ENCODE data around the gene PLAC8.
"Not testable (repeated sequence)": the region's sequence is repeated elsewhere in the genome, so short reads cannot be mapped to it uniquely, and the experiment has no call there.

PLAC8 gene, protein sequence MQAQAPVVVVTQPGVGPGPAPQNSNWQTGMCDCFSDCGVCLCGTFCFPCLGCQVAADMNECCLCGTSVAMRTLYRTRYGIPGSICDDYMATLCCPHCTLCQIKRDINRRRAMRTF

DNA sequence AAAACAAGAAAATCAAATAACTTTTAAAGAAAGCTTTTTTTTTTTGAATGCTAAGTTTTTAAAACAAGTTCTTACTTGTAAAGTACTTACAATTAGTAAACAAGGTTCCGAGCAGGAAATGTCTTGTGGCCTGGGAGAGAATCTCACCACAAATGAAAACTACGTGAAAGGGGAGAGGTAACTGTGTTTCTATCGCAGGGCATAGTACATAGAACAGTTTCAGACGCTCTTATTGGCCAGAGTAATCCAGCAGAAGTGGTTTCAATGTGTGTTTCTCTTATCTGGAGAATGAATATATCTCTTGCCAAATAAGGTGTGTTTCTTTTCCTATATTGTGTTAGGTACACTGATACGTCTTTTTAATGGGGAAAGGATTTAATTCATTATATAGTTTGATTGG, at the start of gene PLAC8:
PLAC8 (minus strand) TSS at position 154 of the 400 bp plus-strand sequence. CDS start 6,808 bp downstream, outside the sequence.
- no peak for DNase-seq

DNA sequence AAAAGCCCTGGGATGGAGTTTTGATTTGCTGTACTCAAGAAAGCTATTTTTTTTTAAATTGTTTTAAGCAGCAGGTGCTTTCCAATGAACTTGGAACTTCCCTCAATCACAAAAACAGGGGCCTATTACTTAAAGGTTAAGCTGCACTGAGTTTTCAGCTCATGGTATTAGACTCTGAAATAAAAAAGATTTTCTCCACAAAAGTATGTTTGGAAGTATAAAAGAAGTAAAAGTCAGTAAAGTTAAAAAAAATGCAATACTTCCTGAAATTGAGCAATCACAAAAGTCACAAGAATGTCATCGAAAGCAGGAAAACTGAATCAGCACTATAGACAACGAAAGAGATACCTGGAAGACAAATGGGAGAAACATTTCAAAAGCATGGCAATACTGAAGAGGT, 38.9 kb upstream of the PLAC8 start:
- no peak for DNase-seq

DNA sequence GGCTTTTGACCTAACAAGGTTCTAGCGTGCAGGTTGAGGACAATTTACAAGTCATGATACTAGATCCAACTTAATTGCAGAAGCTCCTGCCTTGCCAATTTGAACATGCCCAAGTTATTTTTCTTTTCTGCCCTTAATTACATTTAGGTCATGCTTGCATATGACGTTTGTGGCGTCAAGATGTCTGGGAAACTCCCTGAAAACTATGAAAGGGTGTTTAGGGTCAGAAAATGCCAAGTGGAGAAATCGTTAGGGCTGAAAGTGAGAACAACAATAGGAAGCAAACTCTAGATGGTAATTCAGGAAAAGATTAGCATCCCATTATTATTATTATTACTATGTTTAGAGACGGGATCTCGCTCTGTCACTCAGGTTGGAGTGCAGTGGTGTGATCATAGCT, 38.2 kb upstream of the PLAC8 start:
- no peak for DNase-seq

- no peak for DNase-seq
Observed at GRCh38 chr4:83151651-83152050, 37.1 kb upstream of the PLAC8 start.

GRCh38 chr4:83150653-83151330, 36.3 kb upstream of the PLAC8 start:
- DNase-seq = no peak

GRCh38 chr4:83149865-83150652, 35.5 kb upstream of the PLAC8 start:
- DNase-seq = no peak

DNA sequence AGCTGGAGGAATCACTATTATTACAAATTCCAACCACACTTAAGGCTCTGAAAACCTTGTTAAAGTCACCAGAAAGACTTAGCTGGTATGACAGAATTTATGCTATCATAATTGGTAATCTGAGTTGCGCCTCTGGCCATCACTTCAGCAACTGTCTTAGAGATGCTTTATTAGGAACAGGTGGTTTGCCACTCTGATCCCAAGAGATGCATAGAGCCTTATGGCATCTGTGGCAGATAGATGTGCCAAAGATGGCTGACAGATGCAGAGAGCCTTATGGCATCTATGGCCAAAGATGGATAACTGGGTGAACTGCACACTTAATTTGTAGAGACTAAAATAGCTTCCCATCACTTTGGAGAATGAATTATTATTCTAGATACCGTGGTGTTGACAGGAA, 32.3 kb upstream of the PLAC8 start:
- no peak for DNase-seq

DNA sequence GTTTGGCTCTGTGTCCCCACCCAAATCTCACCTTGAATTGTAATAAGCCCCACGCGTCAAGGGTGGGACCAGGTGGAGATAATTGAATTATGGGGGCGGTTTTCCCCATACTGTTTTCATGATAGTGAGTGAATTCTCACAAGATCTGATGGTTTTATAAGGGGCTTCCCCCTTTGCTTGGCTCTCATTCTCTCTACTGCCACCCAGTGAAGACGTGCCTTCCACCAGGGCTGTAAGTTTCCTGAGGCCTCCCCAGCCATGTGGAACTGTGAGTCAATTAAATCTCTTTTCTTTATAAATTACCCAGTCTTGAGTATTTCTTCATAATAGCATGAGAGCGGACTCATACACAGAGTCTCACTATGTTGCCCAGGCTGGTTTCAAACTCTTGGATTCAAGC, 31.2 kb upstream of the PLAC8 start:
- DNase-seq = not testable (repeated sequence)

- no peak for DNase-seq
Observed at GRCh38 chr4:83139514-83140156, 25.1 kb upstream of the PLAC8 start.

- no peak for DNase-seq
Observed at GRCh38 chr4:83138946-83139345, 24.4 kb upstream of the PLAC8 start.

GRCh38 chr4:83132065-83132464, 17.5 kb upstream of the PLAC8 start:
- DNase-seq = no peak

- no peak for DNase-seq
Observed at GRCh38 chr4:83129264-83129663, 14.7 kb upstream of the PLAC8 start.

GRCh38 chr4:83128240-83128929, 13.9 kb upstream of the PLAC8 start:
- no peak for DNase-seq

DNA sequence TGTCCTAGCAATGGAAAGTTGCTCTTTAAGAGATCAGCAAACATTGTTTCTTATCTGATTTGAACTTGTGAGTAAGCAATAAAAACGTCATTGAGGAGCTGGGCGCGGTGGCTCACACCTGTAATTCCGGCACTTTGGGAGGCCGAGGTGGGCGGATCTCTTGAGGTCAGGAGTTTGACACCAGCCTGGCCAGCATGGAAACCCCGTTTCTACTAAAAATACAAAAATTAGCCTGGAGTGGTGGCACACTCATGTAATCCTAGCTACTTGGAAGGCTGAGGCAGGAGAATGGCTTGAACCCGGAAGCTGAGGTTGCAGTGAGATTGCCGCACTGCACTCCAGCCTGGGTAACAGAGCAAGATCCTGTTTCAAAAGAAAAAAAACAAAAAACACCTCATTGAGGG, 11.2 kb upstream of the PLAC8 start:
- peak; percentile 12 for DNase-seq

- DNase-seq = no peak
Observed at GRCh38 chr4:83124111-83124780, 9.7 kb upstream of the PLAC8 start.

DNA sequence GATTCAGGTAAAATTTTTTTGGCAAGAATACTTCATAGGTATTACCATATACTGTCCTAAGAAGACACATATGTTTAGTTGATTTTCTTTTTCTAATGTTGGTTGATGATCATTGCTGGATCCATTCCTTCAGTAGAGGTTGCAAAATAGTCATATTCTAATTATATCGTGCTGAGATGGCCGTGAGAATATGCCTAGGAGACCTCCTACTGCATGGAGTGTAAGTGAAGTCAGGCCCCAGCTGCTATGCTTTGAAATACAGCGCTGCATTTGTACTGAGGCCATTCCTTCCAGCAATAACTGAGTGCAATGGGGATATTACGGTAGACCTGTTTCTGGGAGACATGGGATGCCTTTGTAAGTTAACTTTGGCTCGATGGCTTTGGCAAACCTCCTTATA, 6.7 kb upstream of the PLAC8 start:
- no peak for DNase-seq

- no peak for DNase-seq
Observed at GRCh38 chr4:83118869-83119268, 4.3 kb upstream of the PLAC8 start.

GRCh38 chr4:83115656-83116285, 1.2 kb upstream of the PLAC8 start:
- no peak for DNase-seq

GRCh38 chr4:83115000-83115399, 471 bp upstream of the PLAC8 start:
- no peak for DNase-seq

DNA sequence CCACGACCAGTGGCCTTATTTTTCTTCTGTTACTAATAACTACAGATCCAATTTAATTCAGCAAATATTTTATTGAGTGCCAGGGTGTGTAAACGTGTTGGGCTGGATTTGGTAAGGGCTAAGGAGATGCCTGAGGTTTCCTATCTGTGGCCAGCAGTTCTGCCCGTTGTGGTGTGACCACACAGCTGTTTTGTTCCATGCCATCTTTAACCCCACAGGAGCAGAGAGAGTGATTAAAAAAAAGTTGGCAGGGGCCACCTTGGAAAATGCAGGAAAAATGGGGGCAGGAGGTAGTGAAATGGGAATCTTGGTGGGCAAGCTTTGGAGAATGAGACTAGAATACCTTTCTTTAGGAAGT, 1.1 kb downstream of the PLAC8 start:
- no peak for DNase-seq

DNA sequence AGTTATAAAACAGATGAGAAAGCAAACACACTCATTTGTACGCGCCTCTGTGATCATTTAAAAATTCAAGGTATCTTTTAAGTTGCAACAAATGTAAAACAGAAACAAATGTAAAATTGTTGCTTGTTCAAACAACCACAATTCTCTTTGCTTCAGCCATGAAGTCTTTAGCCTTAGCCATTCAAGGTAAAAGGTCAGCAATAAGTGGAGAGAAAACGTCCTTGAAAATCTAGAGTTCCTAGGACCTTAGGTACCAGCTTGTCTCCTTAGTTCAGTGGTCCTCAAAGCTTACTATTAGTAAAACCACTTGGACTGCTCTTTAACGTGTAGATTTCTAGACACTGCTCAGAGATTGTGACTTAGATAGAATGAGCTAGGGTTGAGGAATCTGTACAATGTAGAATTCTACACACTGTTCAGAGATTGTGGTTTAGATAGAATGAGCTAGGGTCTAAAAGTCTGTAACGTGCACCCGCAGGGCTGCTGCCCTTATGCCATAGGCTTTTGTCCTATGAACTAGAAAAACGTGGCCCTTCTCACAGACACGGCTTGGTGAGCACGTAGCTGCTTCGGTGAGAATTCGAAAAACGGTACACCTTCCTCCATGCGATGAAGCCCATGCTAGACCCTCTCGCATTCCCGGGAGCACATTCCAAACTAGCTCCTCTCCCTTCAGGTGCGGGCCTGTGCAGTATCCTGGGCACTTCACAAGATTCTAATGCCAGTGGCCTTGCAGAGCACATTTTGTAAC, 1.7 kb downstream of the PLAC8 start:
- no peak for DNase-seq
